SK-N-MC (cell line): Measurements from ENCODE around the gene TMEM41B.
"Not testable (repeated sequence)": the region's sequence is repeated elsewhere in the genome, so short reads cannot be mapped to it uniquely, and the experiment has no call there.

Experiments used
- EZH2 ChIP-seq: fragments of 200-600 bp; sonication (generic); IDR thresholded peaks from one replicate; pipeline ENCODE4 v1.6.1; 2017; ENCODE audit warnings: antibody characterized with exemption
- FOXP2 ChIP-seq: optimal IDR thresholded peaks from 2 replicates; pipeline ENCODE3; 2011; ENCODE audit warnings: mild to moderate bottlenecking, moderate library complexity; ENCODE audit not compliant: insufficient read depth; ENCODE audit errors: extremely low read length, control extremely low read depth
- POLR2AphosphoS5 ChIP-seq: IDR thresholded peaks from 2 replicates; pipeline ENCODE4 v1.6.1; 2012; ENCODE audit warnings: mild to moderate bottlenecking, low read depth, low read length, borderline replicate concordance

GRCh38 chr11:9236242-9236641 lies 78.2 kb downstream of the TMEM41B start:
- TF ChIP-seq POLR2AphosphoS5, EZH2, FOXP2: not testable (repeated sequence)
